Activated T-cell treated with anti-CD3 and anti-CD28 coated beads, Interleukin-2, amount 50 U/mL, for 48 hours (primary cell): ENCODE data around the gene RPS6KA2.

ENCODE experiments used
- DNase-seq, 2 experiments: peaks; one replicate each; pipeline ENCODE4 v3.0.0-alpha.2; 2020

RPS6KA2 gene

GRCh38 chr6:166439366-166440091 lies 187.5 kb downstream of the RPS6KA2 start:
- no peak for DNase-seq

- DNase-seq: no peak
These were observed 188.7 kb downstream of the RPS6KA2 start for GRCh38 chr6:166438211-166438861.

GRCh38 chr6:166437661-166438060 lies 189.4 kb downstream of the RPS6KA2 start:
- no peak for DNase-seq

GRCh38 chr6:166436195-166437139 lies 190.6 kb downstream of the RPS6KA2 start:
- DNase-seq: no peak

GRCh38 chr6:166435574-166435973 lies 191.5 kb downstream of the RPS6KA2 start:
- peak; percentile 40 to 47 for DNase-seq

GRCh38 chr6:166434336-166434735 lies 192.7 kb downstream of the RPS6KA2 start:
- no peak for DNase-seq

GRCh38 chr6:166433096-166433495 lies 194.0 kb downstream of the RPS6KA2 start:
- DNase-seq: no peak

- DNase-seq: no peak
These were observed 196.8 kb downstream of the RPS6KA2 start for GRCh38 chr6:166430269-166430668.

GRCh38 chr6:166424431-166424830 lies 202.6 kb downstream of the RPS6KA2 start:
- DNase-seq: no peak

- no peak for DNase-seq
These were observed 203.3 kb downstream of the RPS6KA2 start for GRCh38 chr6:166423781-166424180.

GRCh38 chr6:166423051-166423745 lies 203.9 kb downstream of the RPS6KA2 start:
- DNase-seq: peak in 1 of 2 experiments; percentile 4

- no peak for DNase-seq
These were observed 204.7 kb downstream of the RPS6KA2 start for GRCh38 chr6:166422201-166422940.

GRCh38 chr6:166420351-166420750 lies 206.7 kb downstream of the RPS6KA2 start:
- no peak for DNase-seq

- DNase-seq: no peak
These were observed 207.3 kb downstream of the RPS6KA2 start for GRCh38 chr6:166419717-166420116.

GRCh38 chr6:166419286-166419685 lies 207.8 kb downstream of the RPS6KA2 start:
- DNase-seq: peak; percentile 74 to 77

GRCh38 chr6:166418691-166419143 lies 208.3 kb downstream of the RPS6KA2 start:
- DNase-seq: peak; percentile 41 to 51

GRCh38 chr6:166417285-166417691 lies 209.8 kb downstream of the RPS6KA2 start:
- DNase-seq: peak; percentile 65 to 70

GRCh38 chr6:166415833-166416347 lies 211.2 kb downstream of the RPS6KA2 start:
- no peak for DNase-seq

- DNase-seq: peak; percentile 35 to 46
These were observed 211.7 kb downstream of the RPS6KA2 start for GRCh38 chr6:166415306-166415705.

- DNase-seq: no peak
These were observed 213.5 kb downstream of the RPS6KA2 start for GRCh38 chr6:166413491-166413951.

- DNase-seq: no peak
These were observed 214.1 kb downstream of the RPS6KA2 start for GRCh38 chr6:166412911-166413384.
